HepG2 (cell line): ENCODE measurements around the gene SAMM50. TPM values are rescaled to one million over a fixed set of nuclear protein-coding genes. Genes with fewer than 3 reads are reported as not detected.
A peak's percentile ranks its signal among the peaks of the same experiment; 100 is the strongest.

Experiments
- ELF3 ChIP-seq: IDR thresholded peaks from 2 replicates; pipeline ENCODE4 v1.6.1; 2016; ENCODE audit warnings: missing genetic modification reagents, missing compliant biosample characterization
- ELF4 ChIP-seq: sonication (generic); formaldehyde crosslinking; IDR thresholded peaks from 2 replicates; pipeline ENCODE4 v1.5.0; 2020; ENCODE audit warnings: missing genetic modification reagents, mild to moderate bottlenecking, moderate library complexity, borderline replicate concordance
- FIP1L1 ChIP-seq: fragments of 200-400 bp; formaldehyde crosslinking; IDR thresholded peaks from 2 replicates; pipeline ENCODE4 v1.6.1; 2018; ENCODE audit warnings: low read depth, mild to moderate bottlenecking, low read length, moderate library complexity, borderline replicate concordance; ENCODE audit not compliant: insufficient read depth
- KDM4B ChIP-seq: sonication (generic); formaldehyde crosslinking; IDR thresholded peaks from 2 replicates; pipeline ENCODE4 v1.4.0; 2020; ENCODE audit warnings: missing genetic modification reagents
- POLR2AphosphoS5 ChIP-seq: IDR thresholded peaks from 2 replicates; pipeline ENCODE4 v1.6.1; 2012; ENCODE audit warnings: low read depth, low read length
- RARG ChIP-seq: sonication (generic); formaldehyde crosslinking; IDR thresholded peaks from 2 replicates; pipeline ENCODE4 v1.4.0; 2020; ENCODE audit warnings: low read depth, mild to moderate bottlenecking, missing genetic modification reagents
- RFXANK ChIP-seq: IDR thresholded peaks from 2 replicates; pipeline ENCODE4 v1.6.1; 2016
- SIN3B ChIP-seq: fragments of 150-350 bp; IDR thresholded peaks from 2 replicates; pipeline ENCODE4 v1.6.1; 2014; ENCODE audit warnings: low read length
- SMARCE1 ChIP-seq: fragments of 450-650 bp; IDR thresholded peaks from 2 replicates; pipeline ENCODE4 v1.6.1; 2017; ENCODE audit warnings: borderline replicate concordance
- SP2 ChIP-seq: sonication (generic); formaldehyde crosslinking; IDR thresholded peaks from 2 replicates; pipeline ENCODE4 v1.5.1; 2020; ENCODE audit warnings: mild to moderate bottlenecking, missing genetic modification reagents
- SP4 ChIP-seq: sonication (generic); formaldehyde crosslinking; IDR thresholded peaks from 2 replicates; pipeline ENCODE4 v1.8.1; 2023; ENCODE audit warnings: mild to moderate bottlenecking, missing genetic modification reagents
- ZNF207 ChIP-seq: fragments of 450-650 bp; IDR thresholded peaks from 2 replicates; pipeline ENCODE4 v1.6.1; 2016; ENCODE audit warnings: antibody characterized with exemption, borderline replicate concordance
- ZNF530 ChIP-seq: sonication (generic); formaldehyde crosslinking; IDR thresholded peaks from 2 replicates; pipeline ENCODE4 v1.5.0; 2020; ENCODE audit warnings: low read depth, mild to moderate bottlenecking, missing genetic modification reagents
- ZNF850 ChIP-seq: sonication (generic); formaldehyde crosslinking; conservative IDR thresholded peaks from 2 replicates; pipeline ENCODE4 v1.9.0; 2021; ENCODE audit warnings: mild to moderate bottlenecking, missing genetic modification reagents
- polyA plus RNA-seq, 8 experiments: library from polyadenylated mRNA; depleted of rRNA in 3 of 8; stranded (reverse) in 7 of 8; unstranded in 1 of 8; fragments of >200 nt; fragmentation: Illumina TruSeq in 4 of 8; extraction: Trizol in 4 of 8; gene quantifications; 2 replicates each; pipeline versions ENCODE4 v1.2.1 to v1.2.3, GENCODE V29; 2011 to 2016; ENCODE audit warnings: low read depth in 4 of 8, missing spikeins in 1 of 8, mixed read lengths in 1 of 8; ENCODE audit not compliant: insufficient read depth in 1 of 8
- total RNA-seq, 5 experiments: library from RNA; depleted of rRNA; stranded (reverse); fragments of >200 nt; fragmentation: Illumina TruSeq; extraction: Trizol; gene quantifications; 2 replicates each; pipeline ENCODE4 v1.2.3, GENCODE V29; 2016; ENCODE audit warnings: low read depth in 1 of 5
- TF ChIP-seq, protein P1 (sequence below): sonication (generic); formaldehyde crosslinking; IDR thresholded peaks from 2 replicates; pipeline ENCODE4 v1.4.0; 2020; ENCODE audit warnings: missing genetic modification reagents
- TF ChIP-seq, protein P2 (sequence below): sonication (generic); formaldehyde crosslinking; IDR thresholded peaks from 2 replicates; pipeline ENCODE4 v1.5.0; 2020; ENCODE audit warnings: missing genetic modification reagents, mild to moderate bottlenecking, borderline replicate concordance
- TF ChIP-seq, protein P3 (sequence below): sonication (generic); formaldehyde crosslinking; IDR thresholded peaks from 2 replicates; pipeline ENCODE4 v1.4.0; 2020; ENCODE audit warnings: mild to moderate bottlenecking, low read depth, missing genetic modification reagents
- TF ChIP-seq, protein P4 (sequence below): sonication (generic); formaldehyde crosslinking; IDR thresholded peaks from 2 replicates; pipeline ENCODE4 v1.5.1; 2020; ENCODE audit warnings: mild to moderate bottlenecking, missing genetic modification reagents, borderline replicate concordance
- TF ChIP-seq, protein P5 (sequence below): sonication (generic); formaldehyde crosslinking; IDR thresholded peaks from 2 replicates; pipeline ENCODE4 v1.8.1; 2023; ENCODE audit warnings: mild to moderate bottlenecking, moderate library complexity, missing genetic modification reagents

Gene SAMM50
- total and polyA plus RNA-seq, 2 of the 13 experiments (the other 11 are each of a cell fraction or from before 2014, with no cell fraction given): 34.7 to 63.4 TPM

DNA sequence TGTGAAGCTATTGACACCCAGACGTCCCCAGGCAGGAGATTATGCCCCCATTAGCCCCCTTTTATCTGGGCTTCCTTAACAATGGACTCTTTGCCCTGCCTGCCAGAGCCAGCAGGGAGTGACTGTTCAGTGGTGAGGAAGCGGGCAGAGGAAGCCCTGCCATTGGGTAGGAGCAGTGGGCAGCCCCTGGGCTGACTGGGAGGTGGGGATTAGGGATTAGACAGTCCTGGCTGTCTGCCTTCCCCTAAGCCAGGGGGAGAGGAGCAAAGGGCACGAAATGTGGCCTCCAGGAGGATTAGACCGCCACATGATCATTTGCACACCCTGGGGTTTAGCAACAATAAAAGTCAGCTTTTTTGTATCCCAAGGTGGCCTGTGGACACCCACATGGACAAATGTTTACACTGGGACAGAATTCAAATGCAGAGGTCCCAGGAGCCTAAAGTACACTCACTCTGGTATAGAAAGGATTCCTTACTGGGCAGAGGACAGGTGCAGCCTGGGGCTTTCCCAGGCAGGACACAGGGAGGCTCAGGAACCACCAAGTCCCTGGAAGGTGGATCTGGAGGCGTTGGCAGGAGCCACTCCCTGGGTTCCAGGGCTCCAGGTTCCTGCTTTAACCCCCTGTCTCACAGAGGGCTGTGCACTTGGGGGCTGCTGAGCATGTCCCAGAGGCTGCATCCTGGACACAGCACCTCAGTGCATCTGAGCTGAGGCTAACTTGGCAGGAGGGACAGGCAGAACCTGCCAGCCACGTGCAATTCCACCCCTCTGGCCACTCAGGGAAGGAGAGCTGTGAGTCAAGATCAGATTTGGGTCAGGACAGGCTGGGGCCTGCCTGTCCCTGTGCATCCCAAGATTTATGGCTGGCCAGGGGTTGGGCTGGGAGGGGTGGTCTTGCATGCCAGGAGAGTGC is 29.6 kb upstream of the SAMM50 start (continued):
- TF ChIP-seq, protein P1, sequence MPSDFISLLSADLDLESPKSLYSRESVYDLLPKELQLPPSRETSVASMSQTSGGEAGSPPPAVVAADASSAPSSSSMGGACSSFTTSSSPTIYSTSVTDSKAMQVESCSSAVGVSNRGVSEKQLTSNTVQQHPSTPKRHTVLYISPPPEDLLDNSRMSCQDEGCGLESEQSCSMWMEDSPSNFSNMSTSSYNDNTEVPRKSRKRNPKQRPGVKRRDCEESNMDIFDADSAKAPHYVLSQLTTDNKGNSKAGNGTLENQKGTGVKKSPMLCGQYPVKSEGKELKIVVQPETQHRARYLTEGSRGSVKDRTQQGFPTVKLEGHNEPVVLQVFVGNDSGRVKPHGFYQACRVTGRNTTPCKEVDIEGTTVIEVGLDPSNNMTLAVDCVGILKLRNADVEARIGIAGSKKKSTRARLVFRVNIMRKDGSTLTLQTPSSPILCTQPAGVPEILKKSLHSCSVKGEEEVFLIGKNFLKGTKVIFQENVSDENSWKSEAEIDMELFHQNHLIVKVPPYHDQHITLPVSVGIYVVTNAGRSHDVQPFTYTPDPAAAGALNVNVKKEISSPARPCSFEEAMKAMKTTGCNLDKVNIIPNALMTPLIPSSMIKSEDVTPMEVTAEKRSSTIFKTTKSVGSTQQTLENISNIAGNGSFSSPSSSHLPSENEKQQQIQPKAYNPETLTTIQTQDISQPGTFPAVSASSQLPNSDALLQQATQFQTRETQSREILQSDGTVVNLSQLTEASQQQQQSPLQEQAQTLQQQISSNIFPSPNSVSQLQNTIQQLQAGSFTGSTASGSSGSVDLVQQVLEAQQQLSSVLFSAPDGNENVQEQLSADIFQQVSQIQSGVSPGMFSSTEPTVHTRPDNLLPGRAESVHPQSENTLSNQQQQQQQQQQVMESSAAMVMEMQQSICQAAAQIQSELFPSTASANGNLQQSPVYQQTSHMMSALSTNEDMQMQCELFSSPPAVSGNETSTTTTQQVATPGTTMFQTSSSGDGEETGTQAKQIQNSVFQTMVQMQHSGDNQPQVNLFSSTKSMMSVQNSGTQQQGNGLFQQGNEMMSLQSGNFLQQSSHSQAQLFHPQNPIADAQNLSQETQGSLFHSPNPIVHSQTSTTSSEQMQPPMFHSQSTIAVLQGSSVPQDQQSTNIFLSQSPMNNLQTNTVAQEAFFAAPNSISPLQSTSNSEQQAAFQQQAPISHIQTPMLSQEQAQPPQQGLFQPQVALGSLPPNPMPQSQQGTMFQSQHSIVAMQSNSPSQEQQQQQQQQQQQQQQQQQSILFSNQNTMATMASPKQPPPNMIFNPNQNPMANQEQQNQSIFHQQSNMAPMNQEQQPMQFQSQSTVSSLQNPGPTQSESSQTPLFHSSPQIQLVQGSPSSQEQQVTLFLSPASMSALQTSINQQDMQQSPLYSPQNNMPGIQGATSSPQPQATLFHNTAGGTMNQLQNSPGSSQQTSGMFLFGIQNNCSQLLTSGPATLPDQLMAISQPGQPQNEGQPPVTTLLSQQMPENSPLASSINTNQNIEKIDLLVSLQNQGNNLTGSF: no peak
- TF ChIP-seq, protein P2, sequence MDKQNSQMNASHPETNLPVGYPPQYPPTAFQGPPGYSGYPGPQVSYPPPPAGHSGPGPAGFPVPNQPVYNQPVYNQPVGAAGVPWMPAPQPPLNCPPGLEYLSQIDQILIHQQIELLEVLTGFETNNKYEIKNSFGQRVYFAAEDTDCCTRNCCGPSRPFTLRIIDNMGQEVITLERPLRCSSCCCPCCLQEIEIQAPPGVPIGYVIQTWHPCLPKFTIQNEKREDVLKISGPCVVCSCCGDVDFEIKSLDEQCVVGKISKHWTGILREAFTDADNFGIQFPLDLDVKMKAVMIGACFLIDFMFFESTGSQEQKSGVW (CRISPR knock-in tag): no peak
- TF ChIP-seq SP2 (CRISPR knock-in tag) (no peak), SMARCE1 (no peak), ELF3 (CRISPR knock-in tag) (peak; percentile 73), POLR2AphosphoS5 (peak; percentile 82), ZNF850 (no peak), SP4 (CRISPR knock-in tag) (no peak; the same call in 1 of the 2 replicates), ZNF207 (no peak), RARG (no peak), SIN3B (no peak), ZNF530 (CRISPR knock-in tag) (no peak), FIP1L1 (no peak), KDM4B (CRISPR knock-in tag) (no peak), RFXANK (CRISPR knock-in tag) (no peak), ELF4 (CRISPR knock-in tag) (no peak)
- TF ChIP-seq, protein P3, sequence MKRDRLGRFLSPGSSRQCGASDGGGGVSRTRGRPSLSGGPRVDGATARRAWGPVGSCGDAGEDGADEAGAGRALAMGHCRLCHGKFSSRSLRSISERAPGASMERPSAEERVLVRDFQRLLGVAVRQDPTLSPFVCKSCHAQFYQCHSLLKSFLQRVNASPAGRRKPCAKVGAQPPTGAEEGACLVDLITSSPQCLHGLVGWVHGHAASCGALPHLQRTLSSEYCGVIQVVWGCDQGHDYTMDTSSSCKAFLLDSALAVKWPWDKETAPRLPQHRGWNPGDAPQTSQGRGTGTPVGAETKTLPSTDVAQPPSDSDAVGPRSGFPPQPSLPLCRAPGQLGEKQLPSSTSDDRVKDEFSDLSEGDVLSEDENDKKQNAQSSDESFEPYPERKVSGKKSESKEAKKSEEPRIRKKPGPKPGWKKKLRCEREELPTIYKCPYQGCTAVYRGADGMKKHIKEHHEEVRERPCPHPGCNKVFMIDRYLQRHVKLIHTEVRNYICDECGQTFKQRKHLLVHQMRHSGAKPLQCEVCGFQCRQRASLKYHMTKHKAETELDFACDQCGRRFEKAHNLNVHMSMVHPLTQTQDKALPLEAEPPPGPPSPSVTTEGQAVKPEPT (CRISPR knock-in tag): no peak
- TF ChIP-seq, protein P4, sequence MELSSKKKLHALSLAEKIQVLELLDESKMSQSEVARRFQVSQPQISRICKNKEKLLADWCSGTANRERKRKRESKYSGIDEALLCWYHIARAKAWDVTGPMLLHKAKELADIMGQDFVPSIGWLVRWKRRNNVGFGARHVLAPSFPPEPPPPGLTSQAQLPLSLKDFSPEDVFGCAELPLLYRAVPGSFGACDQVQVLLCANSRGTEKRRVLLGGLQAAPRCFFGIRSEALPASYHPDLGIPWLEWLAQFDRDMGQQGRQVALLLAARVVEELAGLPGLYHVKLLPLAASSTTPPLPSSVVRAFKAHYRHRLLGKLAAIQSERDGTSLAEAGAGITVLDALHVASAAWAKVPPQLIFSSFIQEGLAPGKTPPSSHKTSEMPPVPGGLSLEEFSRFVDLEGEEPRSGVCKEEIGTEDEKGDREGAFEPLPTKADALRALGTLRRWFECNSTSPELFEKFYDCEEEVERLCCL (CRISPR knock-in tag): no peak
- TF ChIP-seq, protein P5, sequence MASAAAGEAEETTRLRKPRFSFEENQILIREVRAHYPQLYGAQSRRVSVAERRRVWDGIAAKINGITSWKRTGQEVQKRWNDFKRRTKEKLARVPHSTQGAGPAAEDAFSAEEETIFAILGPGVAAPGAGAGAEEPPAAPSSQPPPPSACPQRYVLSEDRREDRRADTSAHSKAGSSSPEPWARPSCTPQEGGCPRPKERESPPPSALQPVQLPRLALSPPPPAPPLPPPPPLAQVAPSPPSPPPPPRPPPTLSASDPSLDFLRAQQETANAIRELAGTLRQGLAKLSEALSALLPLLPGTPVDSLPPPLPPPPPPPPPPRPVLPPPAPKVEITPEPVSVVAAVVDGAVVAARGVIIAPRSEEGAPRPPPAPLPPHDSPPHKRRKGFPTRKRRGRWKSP (CRISPR knock-in tag): 0 out of 2 replicates have a peak, but pooled peaks have one; percentile 63
